GM20000 (cell line): Measurements from ENCODE around the gene CEP170B.
A peak's percentile ranks its signal among the peaks of the same experiment; 100 is the strongest.

Experiments used
- DNase-seq: peaks from one replicate; pipeline ENCODE4 v3.0.0; 2012; ENCODE audit warnings: low spot score
- TF ChIP-seq, protein P1 (sequence below): IDR thresholded peaks from 2 replicates; pipeline ENCODE4 v1.5.1; 2012; ENCODE audit warnings: mild to moderate bottlenecking, control low read depth; ENCODE audit errors: extremely low read depth, missing control alignments

Gene CEP170B

DNA sequence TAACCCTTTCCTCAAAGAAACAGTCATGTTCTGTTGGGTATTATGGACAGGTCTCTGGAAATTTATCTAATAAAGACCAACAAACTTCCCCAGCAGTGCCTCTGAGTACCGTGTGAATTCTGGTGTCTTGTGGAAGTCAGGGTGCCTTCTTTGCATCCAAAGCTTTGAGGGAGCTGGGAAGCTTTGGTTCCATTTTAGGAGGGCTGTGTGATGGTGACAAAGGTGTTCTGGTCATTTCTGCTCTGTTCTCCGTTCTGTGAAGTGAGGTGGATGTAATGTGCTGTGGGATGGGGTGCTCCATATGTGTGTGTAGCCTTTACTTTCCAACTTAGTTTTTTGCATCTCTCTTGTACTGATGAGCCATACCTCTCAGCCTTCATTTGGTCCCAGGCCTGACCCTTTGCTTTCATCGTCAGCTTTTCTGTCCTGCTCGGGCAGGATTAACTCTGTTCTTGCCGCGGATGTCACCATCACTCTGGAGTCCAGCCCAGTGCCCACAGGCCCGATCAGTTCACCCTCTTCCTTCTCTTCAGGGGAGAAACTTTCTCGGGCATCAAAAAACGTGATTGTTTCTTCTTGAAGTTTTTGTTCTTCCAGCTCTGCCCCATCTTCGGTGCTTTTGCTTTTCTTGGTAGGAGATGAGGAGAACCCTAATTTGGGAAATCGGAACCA, 72.8 kb downstream of the CEP170B start:
- TF ChIP-seq, protein P1, sequence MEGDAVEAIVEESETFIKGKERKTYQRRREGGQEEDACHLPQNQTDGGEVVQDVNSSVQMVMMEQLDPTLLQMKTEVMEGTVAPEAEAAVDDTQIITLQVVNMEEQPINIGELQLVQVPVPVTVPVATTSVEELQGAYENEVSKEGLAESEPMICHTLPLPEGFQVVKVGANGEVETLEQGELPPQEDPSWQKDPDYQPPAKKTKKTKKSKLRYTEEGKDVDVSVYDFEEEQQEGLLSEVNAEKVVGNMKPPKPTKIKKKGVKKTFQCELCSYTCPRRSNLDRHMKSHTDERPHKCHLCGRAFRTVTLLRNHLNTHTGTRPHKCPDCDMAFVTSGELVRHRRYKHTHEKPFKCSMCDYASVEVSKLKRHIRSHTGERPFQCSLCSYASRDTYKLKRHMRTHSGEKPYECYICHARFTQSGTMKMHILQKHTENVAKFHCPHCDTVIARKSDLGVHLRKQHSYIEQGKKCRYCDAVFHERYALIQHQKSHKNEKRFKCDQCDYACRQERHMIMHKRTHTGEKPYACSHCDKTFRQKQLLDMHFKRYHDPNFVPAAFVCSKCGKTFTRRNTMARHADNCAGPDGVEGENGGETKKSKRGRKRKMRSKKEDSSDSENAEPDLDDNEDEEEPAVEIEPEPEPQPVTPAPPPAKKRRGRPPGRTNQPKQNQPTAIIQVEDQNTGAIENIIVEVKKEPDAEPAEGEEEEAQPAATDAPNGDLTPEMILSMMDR: no peak
- DNase-seq: no peak

GRCh38 chr14:104938436-104938835, 73.4 kb downstream of the CEP170B start:
- TF ChIP-seq, protein P1: no peak
- no peak for DNase-seq

GRCh38 chr14:104938960-104939359, 73.9 kb downstream of the CEP170B start:
- TF ChIP-seq, protein P1: no peak
- no peak for DNase-seq

- TF ChIP-seq, protein P1: no peak
- no peak for DNase-seq
Measured at GRCh38 chr14:104939666-104940410, 74.8 kb downstream of the CEP170B start.

DNA sequence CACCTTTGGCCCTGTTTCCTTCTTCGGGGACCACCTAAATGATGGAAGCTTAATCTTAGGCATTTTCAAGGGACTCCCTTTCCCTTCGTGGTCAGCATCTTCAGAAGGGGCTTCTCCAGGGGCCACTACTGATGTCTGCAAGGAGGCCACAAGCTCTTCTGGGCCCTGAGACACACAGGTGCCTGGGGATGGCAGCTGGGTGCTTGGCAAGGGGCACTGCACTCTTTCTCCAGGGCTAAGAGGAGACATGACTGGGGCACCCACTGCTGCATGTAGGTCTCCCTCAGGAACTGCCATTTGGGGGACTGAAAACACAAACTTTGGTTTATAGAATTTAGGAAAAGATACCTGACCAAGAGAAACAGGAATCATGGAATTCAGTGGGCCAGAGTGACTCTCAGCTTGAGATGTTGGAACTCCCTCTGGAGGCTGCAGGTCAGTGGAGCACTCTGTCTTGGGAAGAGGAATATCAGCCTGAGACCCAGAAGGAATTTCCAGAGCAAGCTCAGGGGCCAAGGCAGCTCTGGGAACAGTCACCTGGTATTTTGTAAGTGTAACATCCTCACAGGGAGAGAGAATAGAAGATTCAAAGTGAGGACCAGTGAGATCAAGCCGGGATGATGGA, 75.6 kb downstream of the CEP170B start:
- TF ChIP-seq, protein P1: no peak
- DNase-seq: peak; percentile 7

GRCh38 chr14:104941508-104942365, 76.7 kb downstream of the CEP170B start:
- TF ChIP-seq, protein P1: no peak
- DNase-seq: no peak
